ENCODE results near the gene GAS5.

Gene GAS5

GRCh38 chr1:173867753-173868265 lies at the start of gene GAS5:
GAS5 (minus strand) TSS chr1:173867989.
- peak; percentile 99 for DNase-seq (ENCODE audit: low read depth)
- peak within 1 kb of the TSS; percentile 99 for H3K4me3 ChIP-seq (ENCODE audit: low read length)
- TF ChIP-seq, protein P1, sequence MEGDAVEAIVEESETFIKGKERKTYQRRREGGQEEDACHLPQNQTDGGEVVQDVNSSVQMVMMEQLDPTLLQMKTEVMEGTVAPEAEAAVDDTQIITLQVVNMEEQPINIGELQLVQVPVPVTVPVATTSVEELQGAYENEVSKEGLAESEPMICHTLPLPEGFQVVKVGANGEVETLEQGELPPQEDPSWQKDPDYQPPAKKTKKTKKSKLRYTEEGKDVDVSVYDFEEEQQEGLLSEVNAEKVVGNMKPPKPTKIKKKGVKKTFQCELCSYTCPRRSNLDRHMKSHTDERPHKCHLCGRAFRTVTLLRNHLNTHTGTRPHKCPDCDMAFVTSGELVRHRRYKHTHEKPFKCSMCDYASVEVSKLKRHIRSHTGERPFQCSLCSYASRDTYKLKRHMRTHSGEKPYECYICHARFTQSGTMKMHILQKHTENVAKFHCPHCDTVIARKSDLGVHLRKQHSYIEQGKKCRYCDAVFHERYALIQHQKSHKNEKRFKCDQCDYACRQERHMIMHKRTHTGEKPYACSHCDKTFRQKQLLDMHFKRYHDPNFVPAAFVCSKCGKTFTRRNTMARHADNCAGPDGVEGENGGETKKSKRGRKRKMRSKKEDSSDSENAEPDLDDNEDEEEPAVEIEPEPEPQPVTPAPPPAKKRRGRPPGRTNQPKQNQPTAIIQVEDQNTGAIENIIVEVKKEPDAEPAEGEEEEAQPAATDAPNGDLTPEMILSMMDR (conservative IDR thresholded peaks at IDR 0.05; ENCODE audit: low read depth, low read length): no peak

DNA sequence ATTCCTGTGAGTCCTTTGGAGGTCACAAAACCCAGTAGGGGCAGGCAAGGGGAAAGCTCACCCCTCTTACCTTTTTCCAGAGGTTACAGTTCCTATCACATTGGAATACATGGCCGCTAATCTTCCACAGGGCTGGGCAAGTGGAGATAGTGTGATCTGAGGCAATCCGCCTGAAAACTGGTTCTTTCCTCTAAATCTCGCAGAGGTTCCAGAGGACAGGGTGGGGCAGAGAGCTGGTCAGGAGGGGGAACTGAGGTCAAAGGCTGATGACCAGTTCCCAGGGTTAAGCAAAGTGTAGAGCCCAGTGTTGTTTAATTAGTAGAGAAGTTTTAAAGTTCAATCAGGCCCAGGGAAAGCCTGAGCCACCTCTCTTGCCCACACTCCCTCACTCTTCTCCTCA lies 49.4 kb upstream of the GAS5 start, which contains the start of gene SERPINC1:
Gene SERPINC1, minus strand, starts transcription at position 179 of the 400 bp plus-strand sequence. Its CDS starts 68 bp downstream, at position 111.
- no peak within 1 kb of the TSS for H3K4me3 ChIP-seq (ENCODE audit: low read length)
- no peak for DNase-seq (ENCODE audit: low read depth)
- TF ChIP-seq, protein P1 (conservative IDR thresholded peaks at IDR 0.05; ENCODE audit: low read depth, low read length): no peak

GRCh38 chr1:173916667-173917066 lies 48.9 kb upstream of the GAS5 start:
- TF ChIP-seq, protein P1 (conservative IDR thresholded peaks at IDR 0.05; ENCODE audit: low read depth, low read length): no peak
- DNase-seq (ENCODE audit: low read depth): no peak

DNA sequence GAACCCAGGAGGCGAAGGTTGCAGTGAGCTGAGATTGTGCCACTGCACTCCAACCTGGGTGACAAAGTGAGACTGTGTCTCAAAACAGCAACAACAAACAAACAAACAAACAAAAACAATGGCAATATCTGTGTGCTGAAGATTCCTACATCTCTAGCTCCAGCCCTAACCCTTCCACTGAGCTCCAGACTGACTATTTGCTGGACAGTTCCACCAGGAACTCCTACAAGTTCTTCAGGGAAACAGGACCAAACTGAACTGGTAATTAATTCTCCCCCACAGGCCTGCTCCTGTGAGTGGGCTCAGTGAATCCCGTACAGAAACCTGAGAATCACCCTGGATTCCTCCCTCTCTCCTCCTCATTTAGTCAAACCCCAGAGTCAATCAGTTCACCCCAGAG lies 47.8 kb upstream of the GAS5 start:
- TF ChIP-seq, protein P1 (conservative IDR thresholded peaks at IDR 0.05; ENCODE audit: low read depth, low read length): no peak
- DNase-seq (ENCODE audit: low read depth): no peak
- no peak overlapping the region for H3K4me3 ChIP-seq (ENCODE audit: low read length)

More at GRCh38 chr1:173916667-173917066, 48.9 kb upstream of the GAS5 start:
- no peak overlapping the region for H3K4me3 ChIP-seq (ENCODE audit: low read length)

- no peak for DNase-seq (ENCODE audit: low read depth)
- no peak overlapping the region for H3K4me3 ChIP-seq (ENCODE audit: low read length)
- TF ChIP-seq, protein P1 (conservative IDR thresholded peaks at IDR 0.05; ENCODE audit: low read depth, low read length): peak; percentile 78
Observed at GRCh38 chr1:173914366-173914871, 46.6 kb upstream of the GAS5 start.

GRCh38 chr1:173913111-173913510 lies 45.3 kb upstream of the GAS5 start:
- TF ChIP-seq, protein P1 (conservative IDR thresholded peaks at IDR 0.05; ENCODE audit: low read depth, low read length): no peak

GRCh38 chr1:173903827-173904531 lies 36.2 kb upstream of the GAS5 start:
- TF ChIP-seq, protein P1 (conservative IDR thresholded peaks at IDR 0.05; ENCODE audit: low read depth, low read length): no peak
- no peak for DNase-seq (ENCODE audit: low read depth)
- H3K4me3 ChIP-seq (ENCODE audit: low read length): no peak overlapping the region

More at GRCh38 chr1:173913111-173913510, 45.3 kb upstream of the GAS5 start:
- no peak overlapping the region for H3K4me3 ChIP-seq (ENCODE audit: low read length)
- DNase-seq (ENCODE audit: low read depth): no peak

All from retinal pigment epithelial cell (primary cell).